GM06990 (cell line): ENCODE data around the gene TCFL5.

Experiments used
- DNase-seq: peaks from one replicate; pipeline ENCODE4 v3.0.0-alpha.2; 2011; ENCODE audit not compliant: insufficient read length; ENCODE audit errors: extremely low read depth
- H3K27me3 ChIP-seq: replicated peaks from 2 replicates; pipeline ENCODE4 v1.6.0; 2011; ENCODE audit warnings: low read length; ENCODE audit not compliant: control insufficient read depth, insufficient read depth
- H3K36me3 ChIP-seq: 2 replicates; pipeline ENCODE4 v1.5.1; 2011; ENCODE audit warnings: low read length; ENCODE audit not compliant: control insufficient read depth, insufficient read depth
- H3K4me3 ChIP-seq: replicated peaks from 2 replicates; pipeline ENCODE4 v1.5.1; 2011; ENCODE audit warnings: low read depth, mild to moderate bottlenecking, control low read depth, low read length
- TF ChIP-seq, protein P1 (sequence below): IDR thresholded peaks from 2 replicates; pipeline ENCODE4 v1.5.1; 2011; ENCODE audit warnings: low read length, control low read depth, mild to moderate bottlenecking, inconsistent platforms; ENCODE audit not compliant: insufficient read depth, poor library complexity, severe bottlenecking

The TCFL5 gene

GRCh38 chr20:62893700-62894099 is 32.1 kb upstream of the TCFL5 start:
- H3K4me3 ChIP-seq: no peak overlapping the region
- peaks cover 46% of the 10 kb centered on the region for H3K36me3 ChIP-seq

GRCh38 chr20:62892348-62893304 is 31.0 kb upstream of the TCFL5 start:
- TF ChIP-seq, protein P1, sequence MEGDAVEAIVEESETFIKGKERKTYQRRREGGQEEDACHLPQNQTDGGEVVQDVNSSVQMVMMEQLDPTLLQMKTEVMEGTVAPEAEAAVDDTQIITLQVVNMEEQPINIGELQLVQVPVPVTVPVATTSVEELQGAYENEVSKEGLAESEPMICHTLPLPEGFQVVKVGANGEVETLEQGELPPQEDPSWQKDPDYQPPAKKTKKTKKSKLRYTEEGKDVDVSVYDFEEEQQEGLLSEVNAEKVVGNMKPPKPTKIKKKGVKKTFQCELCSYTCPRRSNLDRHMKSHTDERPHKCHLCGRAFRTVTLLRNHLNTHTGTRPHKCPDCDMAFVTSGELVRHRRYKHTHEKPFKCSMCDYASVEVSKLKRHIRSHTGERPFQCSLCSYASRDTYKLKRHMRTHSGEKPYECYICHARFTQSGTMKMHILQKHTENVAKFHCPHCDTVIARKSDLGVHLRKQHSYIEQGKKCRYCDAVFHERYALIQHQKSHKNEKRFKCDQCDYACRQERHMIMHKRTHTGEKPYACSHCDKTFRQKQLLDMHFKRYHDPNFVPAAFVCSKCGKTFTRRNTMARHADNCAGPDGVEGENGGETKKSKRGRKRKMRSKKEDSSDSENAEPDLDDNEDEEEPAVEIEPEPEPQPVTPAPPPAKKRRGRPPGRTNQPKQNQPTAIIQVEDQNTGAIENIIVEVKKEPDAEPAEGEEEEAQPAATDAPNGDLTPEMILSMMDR: no peak
- no peaks in the 10 kb centered on the region for H3K27me3 ChIP-seq
- DNase-seq: no peak
- peaks cover 54% of the 10 kb centered on the region for H3K36me3 ChIP-seq
- no peak overlapping the region for H3K4me3 ChIP-seq

More at GRCh38 chr20:62893700-62894099, 32.1 kb upstream of the TCFL5 start:
- H3K27me3 ChIP-seq: no peaks in the 10 kb centered on the region
- no peak for DNase-seq
- TF ChIP-seq, protein P1: no peak

DNA sequence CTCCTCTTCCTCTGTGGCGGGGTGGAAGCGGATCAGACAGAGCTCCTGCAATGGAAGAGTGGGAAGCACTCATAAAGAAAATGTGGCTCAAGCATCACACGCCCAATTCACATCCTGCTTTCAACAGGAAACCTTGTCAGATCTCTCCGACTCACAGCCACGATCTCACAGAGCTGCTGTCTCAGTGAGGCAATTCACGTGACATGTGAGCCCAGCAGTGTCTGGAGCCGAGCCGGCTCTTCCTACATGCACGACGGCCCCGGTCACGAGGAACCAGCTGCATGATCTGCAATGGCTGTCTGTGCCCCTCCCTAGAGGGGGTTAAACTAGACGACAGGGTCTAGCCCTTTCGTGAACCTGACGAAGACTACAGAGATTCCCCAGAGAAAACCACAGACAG is 29.5 kb upstream of the TCFL5 start:
- Histone ChIP-seq H3K27me3 (no peaks in the 10 kb centered on the region), H3K4me3 (no peak overlapping the region), H3K36me3 (peaks cover 54% of the 10 kb centered on the region)
- no peak for DNase-seq
- TF ChIP-seq, protein P1: no peak

DNA sequence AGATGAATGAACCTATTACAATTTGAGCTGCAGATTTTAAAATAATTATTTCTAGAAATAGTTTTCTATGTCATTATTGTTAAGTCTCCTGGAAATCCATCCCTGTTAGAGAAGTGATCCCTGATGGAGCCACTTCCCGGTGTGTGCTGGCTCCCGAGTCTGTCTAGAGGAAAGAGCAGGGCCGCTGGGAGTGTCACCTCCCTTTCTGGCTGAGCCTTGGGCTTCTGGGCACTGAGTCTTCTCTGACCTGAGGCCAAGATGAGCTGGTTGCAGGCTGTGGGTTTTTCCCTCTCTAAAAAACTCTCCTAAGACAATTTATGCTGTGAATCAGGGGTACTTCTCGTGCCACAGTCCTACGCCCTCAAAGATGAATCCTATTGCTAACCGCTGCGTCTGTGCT is 28.8 kb upstream of the TCFL5 start:
- H3K27me3 ChIP-seq: no peaks in the 10 kb centered on the region
- TF ChIP-seq, protein P1: no peak
- H3K4me3 ChIP-seq: no peak overlapping the region
- DNase-seq: no peak
- H3K36me3 ChIP-seq: peaks cover 58% of the 10 kb centered on the region

- no peak overlapping the region for H3K4me3 ChIP-seq
- H3K36me3 ChIP-seq: peaks cover 58% of the 10 kb centered on the region
- TF ChIP-seq, protein P1: no peak
Measured at GRCh38 chr20:62889871-62890270, 28.2 kb upstream of the TCFL5 start.

More at GRCh38 chr20:62889871-62890270, 28.2 kb upstream of the TCFL5 start:
- no peak for DNase-seq
- H3K27me3 ChIP-seq: no peaks in the 10 kb centered on the region
